Measurements from ENCODE around the gene KIAA1210.

- TF ChIP-seq BHLHE40 (IDR thresholded peaks at IDR 0.05; ENCODE audit: low read depth, low read length): no peak
- TF ChIP-seq FOS (IDR thresholded peaks at IDR 0.05; ENCODE audit: low read depth, low read length): no peak
- TF ChIP-seq CTCF (conservative IDR thresholded peaks at IDR 0.05; ENCODE audit: low read depth, low read length): no peak
- TF ChIP-seq POLR2A (IDR thresholded peaks at IDR 0.05; ENCODE audit: low read depth, low read length): no peak
- TF ChIP-seq SMC3 (IDR thresholded peaks at IDR 0.05; ENCODE audit: low read depth, low read length): no peak
- TF ChIP-seq CEBPB (IDR thresholded peaks at IDR 0.05; ENCODE audit: low read depth, low read length): no peak
- TF ChIP-seq USF2 (IDR thresholded peaks at IDR 0.05; ENCODE audit: low read depth, low read length): no peak
- TF ChIP-seq MXI1 (IDR thresholded peaks at IDR 0.05; ENCODE audit: borderline replicate concordance, low read depth, low read length): no peak
Measured at GRCh38 chrX:119087121-119087520, 40.5 kb downstream of the KIAA1210 start.

All from IMR-90 (cell line).